Astrocyte of the spinal cord (primary cell): Measurements from ENCODE around the gene PIP4K2A.

Experiments used
- DNase-seq: peaks from one replicate; pipeline ENCODE4 v3.0.0; 2011; ENCODE audit warnings: low read depth, low spot score
- H3K4me3 ChIP-seq: 2 replicates; pipeline ENCODE4 v1.5.1; 2011; ENCODE audit warnings: low read depth, mild to moderate bottlenecking, low read length, moderate library complexity
- CTCF ChIP-seq: IDR thresholded peaks from 2 replicates; pipeline ENCODE4 v1.5.1; 2012; ENCODE audit warnings: low read depth, mild to moderate bottlenecking, low read length, inconsistent platforms
- in situ Hi-C: cut with HindIII; loops from 2 replicates; pipeline ENCODE4 v1.10.0; 2017; ENCODE audit warnings: low sequenced_read_pairs

Gene PIP4K2A

GRCh38 chr10:22704942-22705341, 9.4 kb downstream of the PIP4K2A start:
- DNase-seq: no peak
- H3K4me3 ChIP-seq: no peak overlapping the region
- in situ Hi-C loops: no loop called here
- no peak for TF ChIP-seq CTCF

- DNase-seq: no peak
- in situ Hi-C loops: no loop called here
- TF ChIP-seq CTCF: no peak
- H3K4me3 ChIP-seq: no peak overlapping the region
These were observed 9.9 kb downstream of the PIP4K2A start for GRCh38 chr10:22704471-22704911.

GRCh38 chr10:22702348-22702747, 12.0 kb downstream of the PIP4K2A start:
- DNase-seq: peak; percentile 29
- no peak overlapping the region for H3K4me3 ChIP-seq
- no peak for TF ChIP-seq CTCF
- in situ Hi-C loops: no loop called here

- no peak overlapping the region for H3K4me3 ChIP-seq
- no peak for TF ChIP-seq CTCF
- in situ Hi-C loops: no loop called here
- DNase-seq: no peak
These were observed 13.1 kb downstream of the PIP4K2A start for GRCh38 chr10:22701132-22701826.

- in situ Hi-C loops: no loop called here
- no peak for TF ChIP-seq CTCF
- no peak overlapping the region for H3K4me3 ChIP-seq
- DNase-seq: no peak
These were observed 13.9 kb downstream of the PIP4K2A start for GRCh38 chr10:22700489-22700888.

- no peak overlapping the region for H3K4me3 ChIP-seq
- TF ChIP-seq CTCF: no peak
- in situ Hi-C loops: no loop called here
- DNase-seq: no peak
These were observed 14.4 kb downstream of the PIP4K2A start for GRCh38 chr10:22699976-22700375.
